ENCODE measurements around the gene DAZAP1.

DAZAP1 gene

GRCh38 chr19:1401138-1401888 is 6.1 kb upstream of the DAZAP1 start, which contains the start of gene GAMT:
TSS of gene GAMT (minus strand) at chr19:1401542. CDS start at chr19:1401476, 66 bp downstream.
- TF ChIP-seq CTCF (IDR thresholded peaks at IDR 0.05; ENCODE audit: low read depth, low read length): peak; percentile 17
- DNase-seq (ENCODE audit: extremely low read depth, low read depth): no peak

GRCh38 chr19:1401889-1402217 is 5.5 kb upstream of the DAZAP1 start:
- TF ChIP-seq CTCF (IDR thresholded peaks at IDR 0.05; ENCODE audit: low read depth, low read length): no peak
- no peak for DNase-seq (ENCODE audit: extremely low read depth, low read depth)

GRCh38 chr19:1402411-1403070 is 4.8 kb upstream of the DAZAP1 start:
- TF ChIP-seq CTCF (IDR thresholded peaks at IDR 0.05; ENCODE audit: low read depth, low read length): no peak

GRCh38 chr19:1406774-1407527 is 435 bp upstream of the DAZAP1 start:
- DNase-seq (ENCODE audit: extremely low read depth, low read depth): peak; percentile 96
- TF ChIP-seq CTCF (IDR thresholded peaks at IDR 0.05; ENCODE audit: low read depth, low read length): peak; percentile 29

More at GRCh38 chr19:1402411-1403070, 4.8 kb upstream of the DAZAP1 start:
- DNase-seq (ENCODE audit: extremely low read depth, low read depth): no peak

- no peak; the same call in 1 of the 2 replicates for TF ChIP-seq CTCF (IDR thresholded peaks at IDR 0.05; ENCODE audit: low read depth, low read length)
- DNase-seq (ENCODE audit: extremely low read depth, low read depth): no peak
Observed at GRCh38 chr19:1408300-1409203, 1.2 kb downstream of the DAZAP1 start.

GRCh38 chr19:1409204-1410005 is 2.0 kb downstream of the DAZAP1 start:
- no peak for TF ChIP-seq CTCF (IDR thresholded peaks at IDR 0.05; ENCODE audit: low read depth, low read length)
- DNase-seq (ENCODE audit: extremely low read depth, low read depth): no peak

Measured in AG09319 (cell line).